Mesendoderm (in vitro differentiated cells): Measurements from ENCODE around the gene CCDC28B.
A peak's percentile ranks its signal among the peaks of the same experiment; 100 is the strongest.

Experiments used
- DNase-seq: peaks from one replicate; pipeline ENCODE4 v3.0.0; 2013
- H2AK5ac ChIP-seq: 2 replicates; pipeline ENCODE4 v1.6.1; 2013; ENCODE audit warnings: low read length, inconsistent platforms
- H2BK120ac ChIP-seq: 2 replicates; pipeline ENCODE4 v1.6.1; 2013; ENCODE audit warnings: low read depth, mild to moderate bottlenecking, low read length, moderate library complexity, mixed read lengths
- H2BK15ac ChIP-seq: replicated peaks from 2 replicates; pipeline ENCODE4 v1.6.1; 2013; ENCODE audit warnings: low read depth, mild to moderate bottlenecking, moderate library complexity
- H2BK5ac ChIP-seq: 2 replicates; pipeline ENCODE4 v1.6.1; 2013; ENCODE audit warnings: low read length, inconsistent platforms
- H3K18ac ChIP-seq: 2 replicates; pipeline ENCODE4 v1.6.1; 2013; ENCODE audit warnings: mild to moderate bottlenecking, low read length, mixed read lengths
- H3K23ac ChIP-seq: one replicate; pipeline ENCODE4 v1.6.1; 2013; ENCODE audit warnings: low read length
- H3K27ac ChIP-seq: 2 replicates; pipeline ENCODE4 v1.5.1; 2013; ENCODE audit warnings: low read depth, mild to moderate bottlenecking, inconsistent platforms, low read length, moderate library complexity
- H3K27me3 ChIP-seq: 2 replicates; pipeline ENCODE4 v1.6.1; 2013; ENCODE audit warnings: low read length, control low read depth, mild to moderate bottlenecking, inconsistent platforms; ENCODE audit not compliant: insufficient read depth, poor library complexity
- H3K36me3 ChIP-seq: 2 replicates; pipeline ENCODE4 v1.6.1; 2013; ENCODE audit warnings: low read length, inconsistent platforms; ENCODE audit not compliant: control insufficient read depth, insufficient read depth
- H3K4ac ChIP-seq: one replicate; pipeline ENCODE4 v1.6.1; 2013; ENCODE audit warnings: low read depth, mild to moderate bottlenecking, low read length, moderate library complexity
- H3K4me1 ChIP-seq: 2 replicates; pipeline ENCODE4 v1.6.1; 2013; ENCODE audit warnings: low read depth, low read length, inconsistent platforms; ENCODE audit not compliant: control insufficient read depth
- H3K4me2 ChIP-seq: 2 replicates; pipeline ENCODE4 v1.6.1; 2013; ENCODE audit warnings: low read length
- H3K4me3 ChIP-seq: 2 replicates; pipeline ENCODE4 v1.5.1; 2013; ENCODE audit warnings: mild to moderate bottlenecking, low read length
- H3K56ac ChIP-seq: one replicate; pipeline ENCODE4 v1.6.1; 2013; ENCODE audit warnings: low read length
- H3K79me1 ChIP-seq: 2 replicates; pipeline ENCODE4 v1.6.1; 2013; ENCODE audit warnings: low read length, inconsistent platforms
- H3K79me2 ChIP-seq: 2 replicates; pipeline ENCODE4 v1.6.1; 2013; ENCODE audit warnings: mild to moderate bottlenecking, low read length; ENCODE audit not compliant: control insufficient read depth, insufficient read depth
- H3K9ac ChIP-seq: 2 replicates; pipeline ENCODE4 v1.6.1; 2013; ENCODE audit warnings: low read length, inconsistent platforms
- H4K5ac ChIP-seq: one replicate; pipeline ENCODE4 v1.6.1; 2013; ENCODE audit warnings: low read length
- H4K8ac ChIP-seq: one replicate; pipeline ENCODE4 v1.6.1; 2013; ENCODE audit warnings: low read depth, mild to moderate bottlenecking, control low read depth, low read length, moderate library complexity
- WGBS: extraction: QIAGEN DNeasy Blood & Tissue Kit; methylation state at CpG from one replicate; pipeline ENCODE4 v1.1.7; 2013; ENCODE audit warnings: low lambda C conversion rate, missing lambda C conversion rate; ENCODE audit not compliant: insufficient coverage; ENCODE audit errors: extremely low coverage; 5-methylcytosine and 5-hydroxymethylcytosine counted together

The CCDC28B gene

GRCh38 chr1:32184650-32185049 lies 15.7 kb upstream of the CCDC28B start:
- Histone ChIP-seq H3K56ac (no peak overlapping the region), H4K5ac (no peak overlapping the region), H3K9ac (no peak overlapping the region), H2BK5ac (no peak overlapping the region), H3K4me3 (no peak overlapping the region), H2BK120ac (no peak overlapping the region), H2BK15ac (no peak overlapping the region), H3K4ac (no peak overlapping the region), H3K27me3 (no peaks in the 10 kb centered on the region), H3K36me3 (peaks cover 22% of the 10 kb centered on the region), H3K79me2 (peaks cover 37% of the 10 kb centered on the region), H3K79me1 (peaks cover 31% of the 10 kb centered on the region), H4K8ac (no peak overlapping the region), H3K18ac (no peak overlapping the region), H3K4me1 (peaks cover 7% of the 10 kb centered on the region), H3K27ac (no peak overlapping the region), H2AK5ac (no peak overlapping the region), H3K4me2 (no peak overlapping the region), H3K23ac (no peak overlapping the region)
- no peak for DNase-seq

GRCh38 chr1:32186077-32186476 lies 14.3 kb upstream of the CCDC28B start:
- Histone ChIP-seq H4K8ac (no peak overlapping the region), H2BK120ac (no peak overlapping the region), H3K18ac (no peak overlapping the region), H3K4ac (no peak overlapping the region), H3K4me1 (peaks cover 4% of the 10 kb centered on the region), H3K23ac (no peak overlapping the region), H3K9ac (peak overlapping the region; percentile 31), H4K5ac (no peak overlapping the region), H2BK5ac (no peak overlapping the region), H3K27ac (no peak overlapping the region), H3K79me1 (peaks cover 25% of the 10 kb centered on the region), H2BK15ac (no peak overlapping the region), H2AK5ac (no peak overlapping the region), H3K27me3 (no peaks in the 10 kb centered on the region), H3K79me2 (peaks cover 28% of the 10 kb centered on the region), H3K56ac (no peak overlapping the region), H3K4me3 (no peak overlapping the region), H3K4me2 (no peak overlapping the region), H3K36me3 (peaks cover 33% of the 10 kb centered on the region)
- 100% methylated on average over 1 of the region's 2 CpGs for whole genome bisulfite sequencing
- DNase-seq, result peak; percentile 64

- no peak overlapping the region for H3K4me3 ChIP-seq
- DNase-seq, result no peak
- no peak overlapping the region for H4K8ac ChIP-seq
- H3K4ac ChIP-seq, result no peak overlapping the region
- no peak overlapping the region for H3K56ac ChIP-seq
- no peak overlapping the region for H4K5ac ChIP-seq
- no peak overlapping the region for H3K23ac ChIP-seq
- H3K27me3 ChIP-seq, result no peaks in the 10 kb centered on the region
- no peak overlapping the region for H2BK120ac ChIP-seq
- no CpG with 5 or more reads among the region's 2 CpGs for WGBS
- no peak overlapping the region for H3K4me2 ChIP-seq
- peak overlapping the region; percentile 31 for H3K9ac ChIP-seq
- no peak overlapping the region for H3K18ac ChIP-seq
- H3K4me1 ChIP-seq, result no peaks in the 10 kb centered on the region
- no peak overlapping the region for H2AK5ac ChIP-seq
- H3K79me1 ChIP-seq, result peaks cover 21% of the 10 kb centered on the region
- H3K27ac ChIP-seq, result no peak overlapping the region
- H2BK15ac ChIP-seq, result no peak overlapping the region
- peaks cover 35% of the 10 kb centered on the region for H3K36me3 ChIP-seq
- peaks cover 24% of the 10 kb centered on the region for H3K79me2 ChIP-seq
- H2BK5ac ChIP-seq, result peak overlapping the region; percentile 22
Observed at GRCh38 chr1:32186491-32186890, 13.9 kb upstream of the CCDC28B start.

GRCh38 chr1:32187850-32188249 lies 12.5 kb upstream of the CCDC28B start:
- DNase-seq, result no peak
- WGBS, result no CpG with 5 or more reads among the region's 9 CpGs
- no peak overlapping the region for H3K4ac ChIP-seq
- no peak overlapping the region for H4K8ac ChIP-seq
- H3K79me2 ChIP-seq, result peaks cover 17% of the 10 kb centered on the region
- H3K56ac ChIP-seq, result no peak overlapping the region
- no peaks in the 10 kb centered on the region for H3K4me1 ChIP-seq
- H3K79me1 ChIP-seq, result peaks cover 16% of the 10 kb centered on the region
- H2BK120ac ChIP-seq, result no peak overlapping the region
- H3K27me3 ChIP-seq, result no peaks in the 10 kb centered on the region
- H2BK15ac ChIP-seq, result no peak overlapping the region
- H3K4me3 ChIP-seq, result no peak overlapping the region
- no peak overlapping the region for H3K18ac ChIP-seq
- H3K27ac ChIP-seq, result no peak overlapping the region
- no peak overlapping the region for H2AK5ac ChIP-seq
- H3K36me3 ChIP-seq, result peaks cover 43% of the 10 kb centered on the region
- no peak overlapping the region for H3K23ac ChIP-seq
- no peak overlapping the region for H2BK5ac ChIP-seq
- no peak overlapping the region for H3K4me2 ChIP-seq
- H4K5ac ChIP-seq, result no peak overlapping the region
- no peak overlapping the region for H3K9ac ChIP-seq

- Histone ChIP-seq H3K18ac (no peak overlapping the region), H3K4ac (no peak overlapping the region), H3K23ac (no peak overlapping the region), H3K9ac (no peak overlapping the region), H3K36me3 (peaks cover 53% of the 10 kb centered on the region), H4K5ac (no peak overlapping the region), H3K79me1 (peaks cover 5% of the 10 kb centered on the region), H2AK5ac (no peak overlapping the region), H3K27me3 (no peaks in the 10 kb centered on the region), H2BK5ac (no peak overlapping the region), H3K4me2 (no peak overlapping the region), H3K79me2 (no peaks in the 10 kb centered on the region), H3K4me1 (no peaks in the 10 kb centered on the region), H3K56ac (no peak overlapping the region), H3K4me3 (no peak overlapping the region), H2BK15ac (no peak overlapping the region), H4K8ac (no peak overlapping the region), H2BK120ac (no peak overlapping the region), H3K27ac (no peak overlapping the region)
- no CpG with 5 or more reads among the region's 8 CpGs for WGBS
- no peak for DNase-seq
Observed at GRCh38 chr1:32192220-32192948, 8.0 kb upstream of the CCDC28B start.

GRCh38 chr1:32194984-32195383 lies 5.4 kb upstream of the CCDC28B start:
- H2AK5ac ChIP-seq, result no peak overlapping the region
- H3K79me1 ChIP-seq, result no peaks in the 10 kb centered on the region
- H3K4me3 ChIP-seq, result no peak overlapping the region
- no peak overlapping the region for H3K9ac ChIP-seq
- peaks cover 3% of the 10 kb centered on the region for H3K4me1 ChIP-seq
- H2BK120ac ChIP-seq, result no peak overlapping the region
- DNase-seq, result no peak
- H4K5ac ChIP-seq, result no peak overlapping the region
- no peak overlapping the region for H2BK5ac ChIP-seq
- no peak overlapping the region for H3K23ac ChIP-seq
- H3K56ac ChIP-seq, result no peak overlapping the region
- no peak overlapping the region for H2BK15ac ChIP-seq
- H3K36me3 ChIP-seq, result peaks cover 45% of the 10 kb centered on the region
- no peak overlapping the region for H3K18ac ChIP-seq
- H3K27ac ChIP-seq, result no peak overlapping the region
- no peaks in the 10 kb centered on the region for H3K79me2 ChIP-seq
- WGBS, result no CpG with 5 or more reads among the region's 6 CpGs
- H3K4me2 ChIP-seq, result no peak overlapping the region
- no peak overlapping the region for H3K4ac ChIP-seq
- H4K8ac ChIP-seq, result no peak overlapping the region
- H3K27me3 ChIP-seq, result no peaks in the 10 kb centered on the region
